GM18858 (cell line): Measurements from ENCODE around the gene HARS1.
A peak's percentile ranks its signal among the peaks of the same experiment; 100 is the strongest.
"Not testable (repeated sequence)": the region's sequence is repeated elsewhere in the genome, so short reads cannot be mapped to it uniquely, and the experiment has no call there.

Experiments used
- ATAC-seq: cut with Tn5 transposase; IDR thresholded peaks from one replicate; pipeline ENCODE4 v1.9.1; 2021; ENCODE audit not compliant: unreplicated experiment

Gene HARS1

GRCh38 chr5:140635291-140636257 is 55.6 kb downstream of the HARS1 start:
- no peak for ATAC-seq

- ATAC-seq = no peak
These were observed 57.1 kb downstream of the HARS1 start for GRCh38 chr5:140634103-140634502.

- no peak for ATAC-seq
These were observed 57.7 kb downstream of the HARS1 start for GRCh38 chr5:140633501-140633900.

GRCh38 chr5:140633021-140633471 is 58.1 kb downstream of the HARS1 start, which contains the start of gene CD14:
Gene CD14 (minus strand): TSS chr5:140633175. CDS start chr5:140633071, 104 bp downstream.
- no peak for ATAC-seq

GRCh38 chr5:140632366-140633020 is 58.7 kb downstream of the HARS1 start:
- peak; percentile 46 for ATAC-seq

GRCh38 chr5:140631831-140632365 is 59.3 kb downstream of the HARS1 start:
- ATAC-seq = peak; percentile 11

GRCh38 chr5:140631036-140631417 is 60.1 kb downstream of the HARS1 start:
- ATAC-seq = no peak

GRCh38 chr5:140630292-140631035 is 60.7 kb downstream of the HARS1 start:
- ATAC-seq = no peak

- ATAC-seq = no peak
These were observed 62.5 kb downstream of the HARS1 start for GRCh38 chr5:140628711-140629110.

- no peak for ATAC-seq
These were observed 63.2 kb downstream of the HARS1 start for GRCh38 chr5:140627972-140628371.

- ATAC-seq = not testable (repeated sequence)
These were observed 66.3 kb downstream of the HARS1 start for GRCh38 chr5:140624886-140625285.
